LNCAP (cell line): ENCODE measurements around the gene SEMA5B.

Experiments used
- TF ChIP-seq, protein P1 (sequence below): fragments of 450-650 bp; IDR thresholded peaks from 2 replicates; pipeline ENCODE4 v1.5.1; 2017; ENCODE audit warnings: mild to moderate bottlenecking

SEMA5B gene

DNA sequence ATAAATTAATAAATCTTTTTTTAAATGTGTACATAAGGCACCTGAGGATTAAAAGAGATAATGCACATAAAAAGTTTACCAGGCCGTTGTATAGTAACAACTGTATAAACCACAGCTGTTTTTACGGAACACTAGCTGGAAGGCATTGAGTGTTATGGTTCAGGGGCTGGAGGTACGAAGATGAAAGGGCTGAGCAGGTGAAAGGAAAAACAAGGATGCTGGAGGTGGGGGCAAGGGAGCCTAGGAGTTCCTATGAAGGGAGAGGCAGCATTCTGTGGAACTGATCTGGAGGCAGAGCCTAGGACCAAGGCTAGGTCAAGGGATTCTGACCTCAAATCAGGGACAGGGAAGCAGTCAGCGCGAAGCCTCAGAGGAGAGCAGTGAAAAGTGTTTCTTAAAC is 8.0 kb downstream of the SEMA5B start:
- TF ChIP-seq, protein P1, sequence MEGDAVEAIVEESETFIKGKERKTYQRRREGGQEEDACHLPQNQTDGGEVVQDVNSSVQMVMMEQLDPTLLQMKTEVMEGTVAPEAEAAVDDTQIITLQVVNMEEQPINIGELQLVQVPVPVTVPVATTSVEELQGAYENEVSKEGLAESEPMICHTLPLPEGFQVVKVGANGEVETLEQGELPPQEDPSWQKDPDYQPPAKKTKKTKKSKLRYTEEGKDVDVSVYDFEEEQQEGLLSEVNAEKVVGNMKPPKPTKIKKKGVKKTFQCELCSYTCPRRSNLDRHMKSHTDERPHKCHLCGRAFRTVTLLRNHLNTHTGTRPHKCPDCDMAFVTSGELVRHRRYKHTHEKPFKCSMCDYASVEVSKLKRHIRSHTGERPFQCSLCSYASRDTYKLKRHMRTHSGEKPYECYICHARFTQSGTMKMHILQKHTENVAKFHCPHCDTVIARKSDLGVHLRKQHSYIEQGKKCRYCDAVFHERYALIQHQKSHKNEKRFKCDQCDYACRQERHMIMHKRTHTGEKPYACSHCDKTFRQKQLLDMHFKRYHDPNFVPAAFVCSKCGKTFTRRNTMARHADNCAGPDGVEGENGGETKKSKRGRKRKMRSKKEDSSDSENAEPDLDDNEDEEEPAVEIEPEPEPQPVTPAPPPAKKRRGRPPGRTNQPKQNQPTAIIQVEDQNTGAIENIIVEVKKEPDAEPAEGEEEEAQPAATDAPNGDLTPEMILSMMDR = no peak

DNA sequence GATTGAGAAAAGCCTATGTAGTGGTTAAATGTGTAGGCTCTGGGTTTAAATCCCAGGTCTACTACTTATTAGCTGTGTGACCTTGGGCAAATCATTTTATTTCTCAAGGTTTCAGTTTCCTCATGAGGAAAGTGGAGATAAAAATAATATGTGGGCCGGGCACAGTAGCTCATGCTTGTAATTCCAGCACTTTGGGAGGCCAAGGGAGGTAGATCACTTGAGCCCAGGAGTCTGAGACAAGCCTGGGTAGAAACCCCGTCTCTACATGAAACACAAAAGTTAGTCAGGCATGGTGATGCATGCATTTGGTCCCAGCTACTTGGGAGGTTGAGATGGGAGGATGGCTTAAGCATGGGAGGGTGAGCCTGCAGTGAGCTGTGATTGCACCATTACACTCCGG is 8.4 kb downstream of the SEMA5B start:
- TF ChIP-seq, protein P1 = no peak

DNA sequence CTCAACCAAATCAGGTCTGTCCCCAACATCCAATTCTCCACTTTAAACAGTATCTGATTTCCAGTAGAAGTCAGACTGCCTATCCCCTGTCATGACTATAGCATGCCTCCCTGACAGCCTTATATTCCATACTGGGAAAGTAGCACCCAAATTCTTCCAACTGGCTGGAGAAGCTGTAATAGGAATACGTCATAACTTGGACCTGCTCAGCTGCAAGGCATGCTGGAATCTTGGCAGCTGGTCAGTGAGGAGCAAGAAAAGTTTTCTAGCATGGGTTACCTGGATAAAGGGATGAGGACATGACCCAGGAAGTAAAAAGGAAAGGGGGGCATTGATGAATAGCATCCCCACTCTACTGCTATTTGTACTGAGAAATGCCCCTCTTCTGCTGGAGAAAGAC is 8.9 kb downstream of the SEMA5B start:
- TF ChIP-seq, protein P1 = no peak

DNA sequence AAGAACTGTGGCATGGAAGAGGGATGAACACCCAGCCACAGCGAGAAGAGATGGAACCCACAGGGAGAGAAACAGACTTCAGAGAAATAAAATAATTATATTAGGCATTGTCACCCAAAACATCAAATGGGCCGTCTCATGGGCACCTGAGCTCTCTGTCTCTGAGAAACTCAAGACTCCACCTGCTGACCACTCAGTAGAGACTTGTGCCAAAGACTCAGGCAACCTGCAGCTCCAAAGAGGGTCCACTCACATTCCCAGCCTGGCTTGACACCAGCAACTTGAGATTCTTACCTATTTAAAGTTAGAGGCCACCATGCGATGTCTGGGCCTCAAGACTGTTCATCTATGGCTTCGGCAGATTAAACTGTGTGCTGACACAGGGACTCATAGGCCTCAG is 12.0 kb downstream of the SEMA5B start:
- TF ChIP-seq, protein P1 = no peak

DNA sequence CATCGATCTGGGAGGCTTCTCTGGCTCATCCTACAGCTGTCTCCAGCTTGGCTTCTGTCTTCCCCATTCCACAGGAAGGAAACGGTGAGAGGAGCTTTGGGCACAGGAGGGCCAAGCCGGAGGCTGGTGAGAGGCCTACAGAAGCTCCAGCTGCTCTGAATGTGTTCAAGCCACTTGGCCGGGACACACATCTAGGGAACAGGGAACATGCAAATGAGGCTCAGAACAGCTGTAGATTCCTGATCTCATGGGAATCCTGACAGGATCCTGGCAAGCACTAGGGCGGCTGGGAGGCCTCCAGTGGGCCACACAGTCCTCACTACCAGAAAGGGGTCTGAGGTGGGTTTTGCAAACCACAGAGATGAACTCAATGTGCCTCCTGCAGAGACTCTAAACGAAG is 13.7 kb downstream of the SEMA5B start:
- TF ChIP-seq, protein P1 = no peak

DNA sequence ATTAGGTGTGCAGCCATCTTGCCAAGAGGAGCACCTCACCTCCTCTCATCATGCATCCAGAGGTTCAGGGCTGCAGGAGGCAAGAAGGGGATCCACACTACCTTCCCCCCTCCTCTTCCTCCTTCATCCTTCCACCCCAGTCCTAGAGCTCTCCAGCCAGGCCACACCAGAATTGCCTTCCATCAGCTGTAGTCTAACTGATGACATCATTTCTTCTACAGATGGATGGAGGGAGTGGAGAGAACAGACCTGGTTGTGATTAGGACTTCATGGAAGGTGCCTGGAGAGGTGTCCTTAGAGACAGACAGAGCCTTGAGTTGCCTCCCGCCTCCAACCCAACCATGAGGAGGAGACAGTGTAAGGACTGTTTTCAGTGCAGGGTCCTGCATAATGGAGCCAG is 14.9 kb downstream of the SEMA5B start:
- TF ChIP-seq, protein P1 = no peak

DNA sequence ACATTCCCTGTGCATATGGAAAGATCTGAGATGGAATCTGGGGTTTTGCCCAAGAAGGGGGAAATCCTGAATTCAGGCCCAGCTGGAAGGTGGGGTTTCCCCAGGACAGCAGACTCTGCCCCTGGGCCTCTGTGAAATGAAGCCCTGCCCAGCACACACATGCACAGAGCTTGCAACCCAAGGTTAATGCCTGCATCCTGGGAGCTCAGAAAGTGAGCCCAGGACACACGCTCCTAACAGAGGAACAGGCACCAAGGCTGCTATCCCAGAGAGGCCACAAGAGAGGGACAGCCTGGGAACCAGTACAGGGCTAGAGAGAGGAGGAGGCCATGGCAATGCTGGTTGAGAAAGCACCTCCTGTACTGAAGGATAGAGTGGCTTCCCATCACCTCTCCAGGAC is 16.1 kb downstream of the SEMA5B start:
- TF ChIP-seq, protein P1 = no peak

DNA sequence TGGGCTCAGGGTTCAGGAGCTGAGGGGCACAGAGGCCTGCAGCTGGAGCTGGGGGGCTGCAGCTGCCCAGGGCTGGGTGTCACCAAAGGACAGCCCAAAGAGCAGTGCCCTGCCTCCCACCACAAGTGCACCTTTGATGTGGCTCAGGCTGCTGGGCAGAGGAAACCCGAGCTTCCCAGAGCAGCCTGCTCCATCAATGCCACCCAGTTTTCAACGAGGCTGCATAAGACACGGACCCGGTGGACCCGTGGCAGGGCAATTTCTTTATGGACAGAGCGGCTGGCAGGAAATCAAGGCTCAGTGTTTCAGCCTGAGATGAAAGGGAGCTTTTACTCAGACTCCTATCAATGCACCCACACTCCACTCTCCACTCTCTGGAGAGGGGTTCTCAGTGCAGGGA is 18.7 kb downstream of the SEMA5B start:
- TF ChIP-seq, protein P1 = no peak
